C4-2B (cell line): ENCODE measurements around the gene HIGD2B.

Source experiments
- ZFX ChIP-seq: fragments of 450-650 bp; IDR thresholded peaks from 2 replicates; pipeline ENCODE4 v1.6.1; 2017
- TF ChIP-seq, protein P1 (sequence below): fragments of 450-650 bp; conservative IDR thresholded peaks from 2 replicates; pipeline ENCODE4 v1.5.1; 2017; ENCODE audit warnings: mild to moderate bottlenecking

DNA sequence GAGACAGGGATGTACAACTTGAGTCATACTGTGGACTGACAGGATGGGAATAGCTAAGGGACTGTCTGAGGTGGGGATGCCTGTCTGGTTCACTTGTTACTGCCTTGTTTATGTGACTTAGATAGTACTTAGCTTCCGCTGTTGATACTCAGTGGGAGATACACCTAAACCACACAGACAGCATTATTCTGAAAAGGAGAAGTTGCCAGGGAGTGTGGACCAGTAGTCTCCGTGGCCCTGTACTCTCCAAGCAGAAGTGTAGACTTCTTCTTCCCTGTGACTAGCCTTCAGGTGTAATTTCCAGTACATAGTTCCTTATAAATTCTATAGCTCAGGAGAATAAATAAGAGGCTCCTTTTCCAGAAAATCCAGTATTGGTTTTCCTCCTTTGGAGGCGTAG, 5.1 kb downstream of the HIGD2B start:
- TF ChIP-seq, protein P1, sequence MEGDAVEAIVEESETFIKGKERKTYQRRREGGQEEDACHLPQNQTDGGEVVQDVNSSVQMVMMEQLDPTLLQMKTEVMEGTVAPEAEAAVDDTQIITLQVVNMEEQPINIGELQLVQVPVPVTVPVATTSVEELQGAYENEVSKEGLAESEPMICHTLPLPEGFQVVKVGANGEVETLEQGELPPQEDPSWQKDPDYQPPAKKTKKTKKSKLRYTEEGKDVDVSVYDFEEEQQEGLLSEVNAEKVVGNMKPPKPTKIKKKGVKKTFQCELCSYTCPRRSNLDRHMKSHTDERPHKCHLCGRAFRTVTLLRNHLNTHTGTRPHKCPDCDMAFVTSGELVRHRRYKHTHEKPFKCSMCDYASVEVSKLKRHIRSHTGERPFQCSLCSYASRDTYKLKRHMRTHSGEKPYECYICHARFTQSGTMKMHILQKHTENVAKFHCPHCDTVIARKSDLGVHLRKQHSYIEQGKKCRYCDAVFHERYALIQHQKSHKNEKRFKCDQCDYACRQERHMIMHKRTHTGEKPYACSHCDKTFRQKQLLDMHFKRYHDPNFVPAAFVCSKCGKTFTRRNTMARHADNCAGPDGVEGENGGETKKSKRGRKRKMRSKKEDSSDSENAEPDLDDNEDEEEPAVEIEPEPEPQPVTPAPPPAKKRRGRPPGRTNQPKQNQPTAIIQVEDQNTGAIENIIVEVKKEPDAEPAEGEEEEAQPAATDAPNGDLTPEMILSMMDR = no peak
- no peak for TF ChIP-seq ZFX
